Caki2 (cell line): ENCODE measurements around the gene C2CD5. TPM values are rescaled to one million over a fixed set of nuclear protein-coding genes. Genes with fewer than 3 reads are reported as not detected.
"Not testable (repeated sequence)": the region's sequence is repeated elsewhere in the genome, so short reads cannot be mapped to it uniquely, and the experiment has no call there.

Experiments
- DNase-seq: peaks from one replicate; pipeline ENCODE4 v3.0.0-alpha.2; 2015; ENCODE audit warnings: low read depth
- in situ Hi-C: cut with HindIII; loops from 2 replicates; pipeline ENCODE4 v1.10.0; 2016; ENCODE audit warnings: low sequenced_read_pairs, low pct_unique_long_range_greater_than_20kb, mixed read lengths
- total RNA-seq: library from RNA; depleted of rRNA; stranded (reverse); fragments of >200 nt; shearing (Covaris generic); gene quantifications from 2 replicates; pipeline ENCODE4 v1.2.3, GENCODE V29; 2014; ENCODE audit warnings: low replicate concordance; rRNA removed

C2CD5 gene, protein sequence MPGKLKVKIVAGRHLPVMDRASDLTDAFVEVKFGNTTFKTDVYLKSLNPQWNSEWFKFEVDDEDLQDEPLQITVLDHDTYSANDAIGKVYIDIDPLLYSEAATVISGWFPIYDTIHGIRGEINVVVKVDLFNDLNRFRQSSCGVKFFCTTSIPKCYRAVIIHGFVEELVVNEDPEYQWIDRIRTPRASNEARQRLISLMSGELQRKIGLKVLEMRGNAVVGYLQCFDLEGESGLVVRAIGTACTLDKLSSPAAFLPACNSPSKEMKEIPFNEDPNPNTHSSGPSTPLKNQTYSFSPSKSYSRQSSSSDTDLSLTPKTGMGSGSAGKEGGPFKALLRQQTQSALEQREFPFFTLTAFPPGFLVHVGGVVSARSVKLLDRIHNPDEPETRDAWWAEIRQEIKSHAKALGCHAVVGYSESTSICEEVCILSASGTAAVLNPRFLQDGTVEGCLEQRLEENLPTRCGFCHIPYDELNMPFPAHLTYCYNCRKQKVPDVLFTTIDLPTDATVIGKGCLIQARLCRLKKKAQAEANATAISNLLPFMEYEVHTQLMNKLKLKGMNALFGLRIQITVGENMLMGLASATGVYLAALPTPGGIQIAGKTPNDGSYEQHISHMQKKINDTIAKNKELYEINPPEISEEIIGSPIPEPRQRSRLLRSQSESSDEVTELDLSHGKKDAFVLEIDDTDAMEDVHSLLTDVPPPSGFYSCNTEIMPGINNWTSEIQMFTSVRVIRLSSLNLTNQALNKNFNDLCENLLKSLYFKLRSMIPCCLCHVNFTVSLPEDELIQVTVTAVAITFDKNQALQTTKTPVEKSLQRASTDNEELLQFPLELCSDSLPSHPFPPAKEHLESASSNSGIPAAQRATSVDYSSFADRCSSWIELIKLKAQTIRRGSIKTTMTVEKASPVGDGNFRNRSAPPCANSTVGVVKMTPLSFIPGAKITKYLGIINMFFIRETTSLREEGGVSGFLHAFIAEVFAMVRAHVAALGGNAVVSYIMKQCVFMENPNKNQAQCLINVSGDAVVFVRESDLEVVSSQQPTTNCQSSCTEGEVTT
- 11.7 and 14.6 TPM in 2 replicates for total RNA-seq

DNA sequence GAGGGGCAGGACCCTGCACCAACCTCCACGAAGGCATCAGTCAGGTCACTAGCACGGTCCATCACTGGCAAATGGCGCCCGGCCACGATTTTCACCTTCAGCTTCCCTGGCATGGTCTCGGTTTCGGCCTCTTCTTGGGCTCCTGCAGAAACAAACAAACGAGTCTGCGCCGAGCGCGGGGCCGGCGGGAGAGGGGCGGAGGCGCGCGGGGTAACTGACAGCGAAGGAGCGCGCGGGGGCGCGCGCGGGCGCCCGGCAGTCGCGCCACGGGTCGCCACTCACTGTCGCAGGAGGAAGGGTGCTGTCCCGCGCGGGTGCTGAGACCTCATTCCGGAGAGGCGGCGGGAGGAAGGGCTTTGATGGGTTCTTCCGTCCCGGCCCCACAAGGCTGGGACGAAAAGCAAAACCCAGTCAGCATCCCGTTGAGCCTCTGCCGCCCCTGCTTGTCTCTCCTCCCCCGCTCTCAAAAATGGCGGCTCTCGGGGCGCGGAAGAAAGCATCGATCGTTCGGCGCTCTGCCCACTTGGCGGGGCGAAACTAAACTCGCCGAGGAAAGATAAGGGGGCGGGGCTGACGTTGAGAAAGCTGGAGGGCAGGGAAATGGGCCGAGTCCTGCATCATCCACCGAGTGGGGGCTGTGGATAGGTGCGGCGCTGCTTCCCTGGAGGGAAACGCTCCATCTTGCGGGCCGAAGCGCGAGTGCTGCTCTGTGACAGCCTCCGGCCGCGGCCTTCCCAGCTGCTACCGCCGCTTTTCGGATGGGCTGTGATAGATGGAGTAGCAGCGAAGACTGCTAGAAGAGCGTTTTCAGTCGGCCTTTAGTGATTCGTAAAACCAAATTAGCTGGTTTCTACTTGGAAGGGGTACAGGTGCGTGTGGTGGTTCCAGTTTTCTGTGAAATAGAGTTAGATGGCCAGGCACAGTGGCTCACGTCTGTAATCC lies at the start of gene C2CD5:
Gene C2CD5, minus strand, starts transcription at position 505 of the 942 bp plus-strand sequence. Its CDS starts 392 bp downstream, at position 113.
- DNase-seq: peak; percentile 98
- in situ Hi-C loops: no loop called here

DNA sequence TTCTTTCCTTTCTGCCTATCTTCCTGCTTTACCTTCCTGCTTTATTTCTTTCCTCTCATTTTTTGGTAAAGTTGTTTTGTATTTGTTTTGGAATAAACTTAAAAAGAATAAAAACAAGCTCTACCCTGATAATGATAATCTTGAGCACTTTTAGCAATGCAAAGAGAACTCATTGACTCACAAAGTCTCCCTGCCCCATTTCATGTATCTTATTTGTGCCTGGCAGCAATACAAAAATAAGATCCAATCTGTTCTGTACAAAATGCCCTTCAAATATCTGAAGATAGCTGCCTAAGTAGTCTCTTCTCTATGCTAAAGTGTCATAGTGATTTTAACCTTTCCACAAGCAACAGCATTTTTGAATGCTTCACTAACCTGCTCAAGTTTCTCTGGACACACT lies 49.5 kb upstream of the C2CD5 start:
- no peak for DNase-seq
- in situ Hi-C loops: no loop called here

DNA sequence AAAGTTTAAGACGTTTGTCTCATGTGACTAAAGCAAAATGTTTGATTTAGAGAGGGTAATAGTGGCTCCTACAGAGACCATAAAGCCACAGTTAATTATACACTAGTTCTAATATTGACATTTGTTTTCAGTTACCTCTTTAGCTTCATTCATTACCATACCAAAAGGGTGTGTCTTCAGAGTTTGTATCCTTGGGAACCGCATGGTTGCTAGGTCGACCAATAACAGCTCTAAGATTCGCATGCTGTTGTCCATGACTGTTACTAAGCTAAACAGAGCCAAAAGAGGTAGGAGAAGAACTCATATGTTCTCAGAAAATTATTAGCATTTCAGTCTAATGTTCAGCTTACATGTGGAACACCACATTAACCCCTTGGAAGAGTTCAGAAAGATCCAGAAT lies 44.5 kb upstream of the C2CD5 start:
- peak; percentile 19 for DNase-seq
- in situ Hi-C loops: no loop called here

DNA sequence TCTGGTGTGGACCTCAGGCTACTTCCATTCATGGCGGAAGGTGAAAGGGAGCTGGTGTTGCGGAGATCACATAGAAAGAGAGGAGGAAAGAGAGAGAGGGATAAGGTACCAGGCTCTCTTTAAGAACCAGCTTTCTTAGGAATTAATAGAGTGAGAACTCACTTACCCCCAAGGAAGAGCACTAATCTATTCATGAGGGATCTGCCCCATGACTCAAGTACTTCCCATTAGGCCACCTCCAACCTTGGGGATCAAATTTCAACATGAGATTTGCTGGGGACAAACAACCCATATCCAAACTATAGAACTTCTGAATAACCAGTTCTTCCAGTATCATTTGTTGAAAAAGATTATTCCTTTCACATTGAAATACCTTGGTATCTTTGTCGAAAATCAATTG lies 34.0 kb upstream of the C2CD5 start:
- no peak for DNase-seq
- in situ Hi-C loops: no loop called here

DNA sequence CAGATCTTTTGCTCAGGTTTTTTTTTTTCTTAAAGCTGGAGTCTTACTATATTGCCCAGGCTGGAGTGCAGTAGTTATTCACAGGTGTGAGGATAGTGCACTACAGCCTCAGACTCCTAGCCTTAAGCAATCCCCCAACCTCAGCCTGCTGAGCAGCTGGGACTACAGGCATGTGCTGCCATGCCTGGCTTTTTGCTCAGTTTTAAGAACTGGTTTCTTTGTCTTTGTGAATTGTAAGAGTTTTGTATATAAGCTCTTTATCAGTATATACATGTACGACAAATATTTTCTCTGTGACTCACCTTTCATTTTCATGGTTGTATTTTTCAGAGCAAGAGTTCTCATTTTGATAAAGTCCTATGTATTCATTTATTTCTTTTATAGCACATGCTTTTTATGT lies 33.3 kb upstream of the C2CD5 start:
- DNase-seq: no peak
- in situ Hi-C loops: no loop called here

DNA sequence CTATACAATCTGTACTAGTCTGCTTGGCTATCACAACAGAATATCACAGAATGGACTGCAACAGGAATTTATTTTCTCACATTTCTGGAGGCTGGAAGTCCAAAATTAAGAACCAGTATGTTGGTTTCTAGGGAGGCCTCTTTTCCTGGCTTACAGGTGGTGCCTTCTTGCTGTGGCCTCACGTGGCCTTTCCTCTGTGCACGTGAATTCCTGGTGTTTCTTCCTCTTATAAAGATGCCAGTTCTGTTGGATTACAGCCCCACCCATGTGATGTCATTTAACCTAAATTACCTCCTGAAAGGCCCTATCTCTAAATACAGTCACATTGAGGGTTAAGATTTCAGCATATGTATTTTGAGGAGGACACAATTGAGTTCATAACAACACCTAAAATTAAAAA lies 32.1 kb upstream of the C2CD5 start:
- no peak for DNase-seq
- in situ Hi-C loops: no loop called here

DNA sequence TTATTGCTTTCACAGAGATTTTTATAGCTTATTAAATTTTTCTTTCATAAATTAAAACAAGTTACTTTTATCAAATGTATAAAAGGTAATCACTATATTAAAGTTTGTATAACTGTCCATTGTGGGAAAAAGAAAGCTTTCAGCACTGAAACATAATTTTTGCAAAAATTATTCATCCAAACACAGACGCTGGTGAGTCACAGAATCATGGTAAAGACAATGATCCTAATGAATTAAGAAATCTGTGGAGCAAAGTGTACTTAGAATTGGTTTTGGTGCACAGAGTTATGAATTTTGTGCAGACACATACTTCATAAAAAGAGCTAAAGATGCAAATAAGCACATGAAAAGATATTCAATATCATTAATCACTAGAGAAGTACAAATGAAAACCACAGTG lies 31.7 kb upstream of the C2CD5 start:
- in situ Hi-C loops: no loop called here

DNA sequence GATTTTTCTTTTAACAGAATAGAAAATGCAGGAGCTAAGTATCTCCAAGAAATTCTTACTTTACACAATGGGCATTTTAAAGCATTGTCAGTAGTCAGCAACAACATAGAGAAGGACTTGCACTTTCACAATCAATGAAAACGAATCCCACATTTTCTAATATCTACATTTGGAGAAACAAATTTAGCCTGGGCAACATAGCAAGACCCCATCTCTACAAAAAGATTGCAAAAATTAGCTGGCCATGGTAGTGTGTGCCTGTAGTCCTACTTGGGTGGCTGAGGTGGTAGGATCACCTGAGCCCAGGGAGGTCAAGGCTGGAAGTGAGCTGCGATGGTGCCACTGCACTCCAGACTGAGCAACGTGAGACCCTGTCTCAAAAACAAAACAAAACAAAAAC lies 30.6 kb upstream of the C2CD5 start:
- DNase-seq: no peak
- in situ Hi-C loops: no loop called here

More for the DNA sequence above, 31.7 kb upstream of the C2CD5 start:
- no peak for DNase-seq

DNA sequence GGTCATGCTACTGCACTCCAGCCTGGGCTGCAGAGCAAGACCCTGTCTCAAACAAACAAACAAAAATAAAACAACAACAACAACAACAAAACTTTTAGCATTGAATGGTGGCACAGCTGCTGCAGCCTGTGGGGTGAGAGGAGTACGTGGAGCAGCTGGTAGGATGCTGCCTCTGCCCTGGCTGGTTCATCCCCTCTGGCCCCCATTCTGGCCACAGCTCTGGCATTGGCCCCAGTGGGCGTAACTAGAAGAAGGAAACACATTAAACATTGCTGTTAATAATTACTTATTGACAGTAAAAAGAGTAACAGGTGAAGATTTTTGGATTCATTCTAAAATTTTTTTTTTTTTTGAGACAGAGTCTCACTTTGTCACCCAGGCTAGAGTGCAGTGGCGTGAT lies 28.8 kb upstream of the C2CD5 start:
- DNase-seq: no peak
- in situ Hi-C loops: no loop called here

DNA sequence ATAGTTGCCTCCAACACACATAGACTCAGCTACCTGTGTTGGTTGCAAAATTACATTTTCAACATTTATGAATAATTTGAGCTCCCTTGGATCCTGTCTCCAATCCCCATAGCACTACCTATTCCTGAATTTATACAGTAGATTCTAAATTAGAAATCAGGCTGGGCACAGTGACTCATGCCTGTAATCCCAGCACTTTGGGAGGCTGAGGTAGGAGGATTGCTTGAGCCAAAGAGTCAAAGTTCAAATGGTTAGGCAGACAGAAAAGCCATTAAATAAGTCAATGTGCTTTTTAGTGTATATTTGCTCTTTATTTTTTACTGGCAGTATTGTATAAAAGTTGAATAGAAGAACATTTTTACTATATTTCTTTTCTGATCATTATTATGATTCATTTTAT lies 24.9 kb upstream of the C2CD5 start:
- in situ Hi-C loops: no loop called here
- no peak for DNase-seq

DNA sequence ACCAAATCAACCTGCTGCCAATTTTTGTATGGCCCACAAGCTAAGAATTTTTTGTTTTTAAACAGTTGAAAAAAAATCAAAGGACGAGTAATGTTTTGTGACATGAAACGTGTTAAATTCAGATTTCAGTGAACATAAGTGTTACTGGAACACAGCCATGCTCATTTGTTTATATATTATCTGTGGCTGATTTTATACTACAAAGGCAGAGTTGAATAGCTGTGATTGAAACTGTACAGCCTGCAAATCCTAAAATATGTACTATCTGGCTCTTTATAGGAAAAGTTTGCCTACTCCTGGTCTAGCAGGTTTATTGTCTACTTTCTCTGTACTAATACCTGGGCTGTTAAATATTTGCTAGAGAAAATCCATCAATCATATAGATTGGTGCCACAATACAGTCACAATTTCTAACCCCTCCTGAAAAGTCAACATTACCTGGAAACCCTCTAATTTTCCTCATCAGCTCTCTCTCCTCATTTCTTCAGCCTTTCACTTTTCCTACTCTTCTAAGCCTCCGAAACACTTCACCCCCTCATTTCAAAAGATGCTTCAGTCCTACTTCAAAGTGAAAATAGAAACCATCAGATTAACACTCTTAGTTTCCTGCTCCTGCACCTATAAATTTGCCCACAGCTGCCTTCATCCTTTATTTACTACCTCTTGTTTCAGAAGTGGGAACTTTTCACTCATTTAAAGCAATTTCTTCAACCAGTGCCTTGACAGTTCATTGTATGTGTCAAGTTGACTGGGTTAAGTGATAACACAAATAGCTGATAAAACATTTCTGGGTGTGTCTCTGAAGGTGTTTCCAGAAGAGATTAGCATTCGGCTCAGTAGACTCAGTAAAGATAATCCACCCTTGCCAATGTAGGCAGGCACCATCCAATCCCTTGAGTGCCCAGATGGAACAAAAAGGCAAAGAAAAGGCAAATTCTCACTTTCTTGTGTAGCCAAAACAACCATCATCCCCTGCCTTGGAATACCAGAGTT lies 18.0 kb upstream of the C2CD5 start:
- in situ Hi-C loops: no loop called here
- DNase-seq: no peak

DNA sequence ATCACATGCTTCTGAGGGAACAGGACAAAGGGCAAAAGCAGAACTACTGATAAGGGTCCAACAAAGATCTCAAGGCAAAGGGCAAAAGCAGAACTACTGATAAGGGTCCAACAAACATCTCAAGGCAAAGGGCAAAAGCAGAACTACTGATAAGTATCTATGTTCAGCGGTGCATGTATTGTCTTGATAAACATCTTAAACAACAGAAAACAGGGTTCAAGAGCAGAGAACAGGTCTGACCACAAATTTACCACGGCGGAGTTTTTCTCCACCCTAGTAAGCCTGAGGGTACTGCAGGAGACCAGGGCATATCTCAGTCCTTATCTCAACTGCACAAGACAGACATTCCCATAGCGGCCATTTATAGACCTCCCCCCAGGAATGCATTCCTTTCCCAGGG lies 10.4 kb upstream of the C2CD5 start:
- DNase-seq, in situ Hi-C loops: not testable (repeated sequence)

DNA sequence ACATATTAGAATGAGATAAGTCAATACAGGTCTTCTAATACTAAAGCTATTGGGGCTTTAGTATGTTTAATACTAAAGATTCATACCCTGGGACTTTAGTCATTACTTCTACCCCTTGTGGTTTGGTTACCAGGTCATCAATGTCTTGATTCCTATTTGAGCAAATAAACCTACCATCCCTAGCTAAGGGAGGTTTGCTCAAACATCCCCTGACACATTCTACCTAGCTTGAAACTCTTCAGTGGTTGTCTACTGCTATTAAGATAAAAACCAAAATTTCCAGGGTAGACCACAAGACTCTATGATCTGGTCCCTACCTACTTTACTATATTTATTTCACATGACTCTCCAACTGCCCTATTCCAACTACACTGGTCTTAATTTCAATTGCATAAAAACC lies 7.3 kb upstream of the C2CD5 start:
- DNase-seq: no peak
- in situ Hi-C loops: no loop called here

DNA sequence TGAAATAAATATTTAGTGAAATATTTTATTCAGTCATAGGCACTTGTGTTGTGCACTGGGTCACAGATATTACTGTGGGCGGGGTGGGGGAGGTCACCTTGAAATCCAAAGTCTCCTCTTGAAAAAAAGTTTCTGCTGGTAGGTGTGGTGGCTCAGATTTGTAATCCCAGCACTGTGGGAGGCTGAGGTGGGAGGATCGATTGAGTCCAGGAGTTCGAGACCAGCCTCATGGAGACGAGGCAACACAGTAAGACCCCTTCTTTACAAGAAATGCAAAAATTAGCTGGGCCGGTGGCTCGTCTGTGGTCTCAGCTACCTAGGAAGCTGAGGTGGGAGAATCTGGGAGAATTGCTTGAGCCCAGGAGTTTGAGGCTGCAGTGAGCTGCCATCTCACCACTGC lies 913 bp upstream of the C2CD5 start:
- in situ Hi-C loops: no loop called here
- no peak for DNase-seq

DNA sequence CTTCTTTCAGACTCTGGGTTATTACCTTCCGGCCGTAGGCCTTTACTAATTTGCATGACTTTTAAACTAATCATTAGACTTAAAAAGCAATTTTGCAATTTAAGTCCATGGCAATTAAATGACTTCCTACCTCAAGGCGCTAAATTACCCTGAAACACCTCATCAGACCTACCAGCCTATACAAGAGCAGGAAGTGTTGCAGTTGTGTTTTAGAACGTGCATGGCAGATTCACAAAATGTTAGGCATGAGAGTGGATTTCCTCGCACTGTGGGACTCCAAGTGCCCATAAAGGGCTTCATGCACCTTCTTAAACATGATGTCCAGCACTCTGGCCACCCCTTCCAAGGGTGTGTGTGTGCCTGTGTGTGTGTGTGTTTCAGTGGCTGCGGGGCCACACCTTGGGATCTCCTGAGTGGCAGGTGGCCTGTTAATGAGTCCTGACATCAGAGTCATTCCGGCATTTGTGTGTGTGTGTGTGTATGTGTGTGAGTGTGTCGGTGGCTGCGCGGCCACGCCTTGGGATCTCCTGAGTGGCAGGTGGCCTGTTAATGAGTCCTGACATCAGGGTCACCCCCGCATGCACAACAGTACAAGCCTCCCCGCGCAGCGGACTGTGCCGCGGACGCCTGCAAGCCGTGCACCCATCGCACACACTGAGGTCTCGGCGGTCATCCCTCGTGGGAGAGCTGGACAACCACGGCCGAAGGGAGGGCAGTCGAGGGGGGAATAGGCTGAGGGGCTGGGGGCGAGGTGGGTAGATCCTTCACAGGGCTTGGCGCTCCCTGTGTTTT lies 900 bp downstream of the C2CD5 start:
- in situ Hi-C loops: no loop called here
- DNase-seq: peak; percentile 66

DNA sequence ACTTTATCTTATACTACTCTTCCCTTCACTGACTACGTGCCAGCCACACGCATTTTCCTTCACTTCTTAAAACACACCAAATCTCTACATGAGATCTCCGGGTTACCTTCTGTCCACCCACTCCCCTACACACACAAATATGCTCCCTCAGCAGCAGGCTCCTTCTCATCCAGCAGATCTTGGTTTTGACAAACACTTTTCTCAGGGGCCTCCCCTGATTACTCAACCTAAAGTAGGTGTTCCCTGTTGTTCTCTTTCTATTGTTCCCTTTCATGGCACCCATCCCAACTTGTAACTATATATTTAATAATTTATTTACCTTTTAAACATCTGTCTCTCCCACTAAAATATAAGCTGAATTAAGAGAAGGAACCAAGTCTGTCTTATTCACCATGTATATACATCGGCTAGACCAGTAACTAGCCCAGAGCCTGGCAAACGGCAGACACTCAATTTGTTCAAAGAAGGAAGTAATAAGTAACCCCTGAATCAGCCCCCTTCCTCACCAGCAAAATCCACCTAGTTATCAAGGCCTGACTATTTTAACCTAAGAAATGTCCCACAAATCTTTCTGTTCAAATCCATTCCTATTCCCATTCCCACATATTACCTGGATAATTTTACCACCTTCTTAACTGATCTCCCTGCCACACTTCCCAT lies 2.7 kb downstream of the C2CD5 start:
- in situ Hi-C loops: no loop called here
- no peak for DNase-seq
